Activated T-helper 1 cell treated with Interleukin-2 at 50 U/mL for 16 hours (primary cell): Measurements from ENCODE around the gene TAS2R8.
"Not testable (repeated sequence)": the region's sequence is repeated elsewhere in the genome, so short reads cannot be mapped to it uniquely, and the experiment has no call there.

Experiments used
- DNase-seq: peaks from one replicate; pipeline ENCODE4 v3.0.0-alpha.2; 2020; ENCODE audit warnings: low read depth

Gene TAS2R8, protein sequence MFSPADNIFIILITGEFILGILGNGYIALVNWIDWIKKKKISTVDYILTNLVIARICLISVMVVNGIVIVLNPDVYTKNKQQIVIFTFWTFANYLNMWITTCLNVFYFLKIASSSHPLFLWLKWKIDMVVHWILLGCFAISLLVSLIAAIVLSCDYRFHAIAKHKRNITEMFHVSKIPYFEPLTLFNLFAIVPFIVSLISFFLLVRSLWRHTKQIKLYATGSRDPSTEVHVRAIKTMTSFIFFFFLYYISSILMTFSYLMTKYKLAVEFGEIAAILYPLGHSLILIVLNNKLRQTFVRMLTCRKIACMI

DNA sequence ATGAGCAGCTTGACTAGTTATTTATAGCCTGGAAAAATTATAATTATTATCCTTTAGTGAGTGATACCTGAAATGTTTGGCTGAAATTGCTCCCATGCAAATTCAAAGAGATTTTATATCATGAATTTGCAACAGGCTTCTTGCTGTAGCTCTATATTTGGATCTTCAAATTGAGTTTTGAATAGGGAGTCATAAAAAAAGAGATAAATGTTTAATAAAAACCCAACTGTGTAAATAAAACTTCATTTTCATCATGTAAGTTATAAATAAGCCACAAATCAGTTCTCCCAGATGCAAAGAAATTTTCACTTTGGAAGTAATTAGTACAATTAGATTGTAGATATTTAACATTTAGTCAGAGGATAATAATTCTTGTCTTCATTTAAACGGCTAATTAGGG, at the start of gene TAS2R8:
TAS2R8 (minus strand) TSS at position 101 of the 400 bp plus-strand sequence. CDS start 306 bp downstream, outside the sequence.
- DNase-seq: no peak

DNA sequence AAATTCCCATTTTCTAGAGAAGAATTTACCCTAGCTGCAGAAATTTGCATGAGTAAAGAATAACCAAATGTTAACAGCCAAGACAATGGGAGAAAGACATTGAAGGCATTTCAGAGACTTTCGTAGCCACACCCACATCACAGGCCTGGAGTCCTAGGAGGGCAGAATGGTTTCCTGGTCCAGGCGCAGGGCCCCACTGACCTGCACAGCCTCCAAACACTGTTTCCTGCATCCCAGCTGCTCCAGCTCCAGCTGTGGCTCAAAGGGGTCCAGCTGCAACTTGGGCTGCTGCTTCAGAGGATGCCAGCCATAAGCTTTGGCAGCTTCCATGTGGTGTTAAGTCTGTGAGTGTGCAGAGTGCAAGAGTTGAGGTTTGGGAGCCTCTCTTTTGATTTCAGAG, 48.7 kb upstream of the TAS2R8 start:
- DNase-seq: no peak

DNA sequence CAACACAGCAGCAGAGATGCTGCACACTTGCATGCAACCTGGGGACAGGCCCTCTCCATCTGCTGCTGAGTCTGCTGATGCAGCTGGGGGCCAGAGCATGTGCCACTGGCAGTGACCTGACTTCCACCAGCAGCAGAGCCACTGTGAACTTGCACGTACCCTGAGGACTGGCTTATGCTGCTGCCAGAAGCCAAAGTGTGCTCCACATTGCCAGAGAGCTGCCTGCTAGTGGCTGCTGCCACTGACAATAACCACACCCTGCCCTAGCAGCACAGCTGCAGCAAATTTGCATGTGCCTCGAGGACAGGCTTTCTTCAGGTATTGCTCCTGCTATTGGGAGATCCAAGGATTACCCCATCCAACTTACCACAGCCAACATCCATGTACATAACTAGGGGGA, 46.7 kb upstream of the TAS2R8 start:
- DNase-seq: no peak

DNA sequence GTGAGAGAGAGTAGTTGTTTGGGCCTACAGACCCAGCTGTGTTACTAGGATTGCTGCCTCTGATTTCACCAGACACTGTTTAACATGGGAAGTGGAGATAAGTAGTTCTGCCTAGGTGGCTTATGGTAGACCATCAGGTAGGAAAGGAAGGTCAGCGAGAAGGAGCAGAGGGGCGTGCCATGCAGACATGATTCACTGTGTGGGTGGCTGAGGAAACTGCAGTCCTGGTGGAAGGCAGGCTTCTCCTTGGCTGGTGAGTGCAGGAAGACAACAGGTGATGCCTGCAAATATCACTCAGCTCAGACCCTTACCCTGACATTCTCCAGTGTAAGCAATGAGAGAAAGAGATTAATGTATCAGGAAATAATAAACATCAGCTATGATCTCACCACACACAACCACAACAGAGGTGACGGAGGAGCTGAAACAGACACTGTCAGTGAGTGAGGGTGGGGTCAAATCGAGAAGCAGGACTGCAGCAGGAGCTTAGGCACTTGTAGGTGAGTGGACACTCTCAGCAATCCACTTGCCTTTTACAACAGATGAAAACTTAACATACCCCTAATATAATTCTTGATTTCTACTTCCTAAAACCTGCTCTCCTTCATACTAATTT, 44.3 kb upstream of the TAS2R8 start:
- DNase-seq: no peak

DNA sequence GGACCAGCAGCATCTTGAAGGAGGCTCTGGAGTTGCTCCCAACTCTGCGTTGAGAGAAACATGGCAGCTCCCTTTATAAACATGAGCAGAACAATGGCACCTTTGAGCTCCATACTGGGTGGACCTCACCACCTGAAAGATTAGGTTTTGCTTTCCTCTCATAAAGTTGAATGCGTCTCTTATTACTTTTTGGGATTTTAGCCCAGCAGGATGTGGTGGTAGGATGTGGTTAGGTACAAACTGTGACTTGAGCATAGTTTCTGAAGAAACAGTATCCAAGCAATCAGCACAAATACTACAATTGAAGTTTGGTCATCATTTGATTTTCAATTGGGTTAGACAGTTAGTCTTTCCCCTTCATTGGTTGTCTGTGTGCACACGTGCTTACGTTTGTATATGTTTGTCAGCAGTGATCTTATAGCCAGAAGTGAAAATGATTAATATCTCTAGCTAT, 42.4 kb upstream of the TAS2R8 start, which contains the start of gene PRR4:
PRR4 (minus strand) TSS at position 51 of the 454 bp plus-strand sequence; CDS start at position 13, 38 bp downstream.
- DNase-seq: no peak

DNA sequence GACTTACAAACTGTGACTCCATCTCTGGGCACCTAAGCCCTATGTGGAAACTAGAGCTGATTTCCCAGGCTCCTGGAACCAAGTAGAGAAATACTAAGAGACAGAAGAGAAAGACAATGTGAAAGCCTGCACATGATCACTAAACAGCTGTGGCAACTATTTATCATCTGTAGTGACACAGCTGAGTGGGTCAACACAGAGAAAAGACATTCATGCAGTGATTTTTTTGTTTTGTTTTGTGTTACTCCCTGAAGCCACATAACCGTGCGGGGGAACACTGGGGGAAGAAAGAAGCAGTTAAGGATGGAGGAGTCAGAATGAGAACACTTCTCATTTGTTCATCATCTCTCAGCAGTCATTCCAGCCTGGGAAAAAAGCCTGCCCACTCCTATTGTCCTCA, 40.7 kb upstream of the TAS2R8 start:
- no peak for DNase-seq

DNA sequence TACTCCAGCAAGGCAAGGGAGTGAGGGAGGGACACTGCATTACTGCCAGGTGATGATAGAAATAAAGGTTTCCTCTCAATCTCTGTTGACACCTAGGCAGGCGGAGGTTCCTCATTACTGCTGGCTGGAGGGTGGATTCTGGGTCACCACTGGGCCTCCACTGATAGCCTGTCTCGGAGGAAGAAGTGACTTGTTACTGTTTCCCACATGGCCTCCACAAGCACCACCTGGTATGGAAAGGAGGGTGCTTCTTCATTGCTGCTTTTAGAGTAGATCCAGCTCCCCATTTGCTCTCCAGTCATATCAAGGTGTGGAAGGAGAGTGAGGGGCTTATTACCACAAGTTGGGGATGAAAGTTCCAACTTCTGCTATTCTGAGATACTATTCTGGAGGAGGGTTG, 35.8 kb upstream of the TAS2R8 start:
- DNase-seq: no peak

DNA sequence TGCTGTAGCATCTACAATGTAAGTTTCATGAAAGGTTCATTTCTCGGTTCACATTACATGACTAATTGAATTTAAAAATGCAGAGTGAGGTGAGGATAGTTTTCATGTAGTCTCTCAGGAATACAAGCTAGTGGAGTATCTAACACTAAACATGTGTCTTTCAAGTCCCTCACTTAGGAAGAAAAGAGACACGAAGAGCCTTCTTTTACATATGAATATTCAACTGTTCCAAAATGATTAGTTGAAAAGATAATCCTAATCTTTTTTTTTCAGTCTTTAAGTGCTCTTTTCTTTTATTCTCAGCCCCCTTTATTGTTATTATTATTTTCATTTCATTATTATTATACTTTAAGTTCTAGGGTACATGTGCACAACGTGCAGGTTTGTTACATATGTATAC, 31.4 kb upstream of the TAS2R8 start:
- no peak for DNase-seq

DNA sequence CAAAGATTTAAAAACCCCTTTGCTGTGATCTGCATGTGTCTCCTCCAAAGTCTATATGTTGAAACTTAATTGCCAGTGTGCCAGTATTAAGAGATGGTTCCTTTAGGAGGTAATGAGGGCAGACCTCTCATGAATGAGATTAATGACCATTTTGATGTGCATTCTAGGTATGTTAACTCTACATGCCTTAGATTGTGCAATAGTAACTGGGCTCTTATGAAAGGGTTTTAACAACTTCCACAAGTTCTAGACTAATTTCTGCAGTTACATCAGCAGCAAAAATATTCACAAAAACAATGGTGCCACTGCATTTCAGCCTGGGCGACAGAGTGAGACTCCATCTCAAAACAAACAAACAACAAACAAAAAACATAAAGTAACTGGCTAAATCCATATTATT, 22.9 kb upstream of the TAS2R8 start:
- no peak for DNase-seq

DNA sequence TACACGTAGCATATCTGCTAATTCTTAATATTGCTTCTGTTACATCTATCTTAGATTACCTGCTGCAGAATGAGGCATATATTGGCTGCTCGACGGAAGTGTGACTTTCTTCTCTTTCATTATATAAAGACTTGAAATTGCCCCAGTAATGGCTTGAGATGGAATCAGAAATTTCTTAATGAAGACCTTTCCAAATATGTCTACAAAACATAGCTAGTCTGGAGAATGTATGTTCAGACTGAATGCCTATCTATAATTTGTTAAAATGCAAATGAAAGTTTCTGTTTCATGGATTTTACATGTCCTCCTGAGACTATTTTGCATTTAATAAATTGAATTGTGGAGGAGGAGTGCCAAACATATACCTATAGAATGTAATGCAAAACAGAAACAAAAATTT, 19.2 kb upstream of the TAS2R8 start, which contains the start of gene TAS2R10:
TAS2R10 (minus strand) TSS at position 101 of the 400 bp plus-strand sequence; CDS start at position 12, 89 bp downstream.
- no peak for DNase-seq

DNA sequence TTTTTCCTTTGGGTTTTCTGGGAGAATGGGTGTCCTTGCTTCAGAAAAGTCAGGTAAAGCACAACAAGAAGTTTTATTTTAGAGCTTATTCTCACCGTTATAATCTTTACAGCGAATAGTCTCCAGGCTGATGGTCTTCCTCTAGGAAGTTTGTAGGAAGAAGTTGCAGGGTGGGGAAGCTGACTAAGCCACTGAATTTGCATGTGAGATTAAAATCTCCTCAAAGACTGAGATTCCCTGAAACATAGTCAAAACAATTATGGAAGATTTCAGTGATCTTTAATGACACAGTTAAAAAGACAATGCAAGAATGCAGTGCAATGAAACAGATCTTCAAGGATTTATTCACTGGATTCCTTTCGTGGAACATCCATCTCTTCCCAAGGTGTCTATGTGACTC, 17.9 kb upstream of the TAS2R8 start:
- DNase-seq: no peak

DNA sequence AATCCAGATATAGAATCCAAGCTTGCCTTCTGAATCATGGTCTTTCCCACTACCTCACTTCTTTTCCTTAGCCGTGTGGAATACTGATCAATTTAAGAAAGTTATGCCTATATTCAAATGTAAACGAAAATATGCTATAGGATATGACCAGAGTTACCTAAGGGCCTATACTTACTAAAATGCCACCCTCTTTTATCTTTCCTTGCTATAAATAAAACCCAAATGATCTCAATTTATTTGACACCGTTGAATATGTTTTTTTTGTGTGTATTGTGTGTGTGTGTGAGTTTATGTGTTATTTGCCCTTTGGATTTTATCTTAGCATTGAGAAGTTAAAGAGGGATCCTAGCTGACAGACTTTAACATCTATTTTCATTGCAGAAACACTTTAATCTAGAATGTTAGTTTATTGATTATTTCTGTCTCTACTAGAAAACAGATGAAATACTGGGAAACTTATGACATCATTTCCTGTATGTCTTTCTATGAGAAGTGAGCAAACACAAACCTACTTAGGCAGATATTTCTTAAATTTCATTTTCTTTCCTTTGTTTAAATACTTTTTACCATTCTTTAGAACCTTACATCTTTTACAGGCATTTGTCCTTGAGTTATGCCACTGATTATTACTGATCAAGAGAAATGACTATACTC, 4.9 kb upstream of the TAS2R8 start:
- DNase-seq: no peak

DNA sequence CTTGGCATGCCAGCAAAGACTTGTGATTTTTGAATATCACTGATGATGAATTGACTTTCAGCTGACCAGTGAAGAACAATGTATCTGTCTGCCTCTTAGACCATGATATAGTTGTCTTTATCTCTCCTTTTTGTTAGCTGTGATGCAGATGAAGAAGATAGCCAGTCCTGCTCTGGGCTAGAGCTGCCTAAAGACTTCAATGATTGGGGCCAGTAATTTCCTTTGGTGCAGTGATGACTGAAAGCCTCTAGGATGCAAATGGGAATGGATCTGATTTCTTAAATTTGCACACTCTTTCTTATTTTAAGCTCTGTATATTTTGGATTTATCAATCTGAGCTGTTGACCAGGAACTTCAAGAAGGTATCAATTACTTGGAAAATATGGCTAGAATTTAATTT, 3.0 kb upstream of the TAS2R8 start, which contains the start of gene TAS2R9:
TAS2R9 (minus strand) TSS at position 101 of the 400 bp plus-strand sequence; CDS start at position 8, 93 bp downstream.
- DNase-seq: no peak

DNA sequence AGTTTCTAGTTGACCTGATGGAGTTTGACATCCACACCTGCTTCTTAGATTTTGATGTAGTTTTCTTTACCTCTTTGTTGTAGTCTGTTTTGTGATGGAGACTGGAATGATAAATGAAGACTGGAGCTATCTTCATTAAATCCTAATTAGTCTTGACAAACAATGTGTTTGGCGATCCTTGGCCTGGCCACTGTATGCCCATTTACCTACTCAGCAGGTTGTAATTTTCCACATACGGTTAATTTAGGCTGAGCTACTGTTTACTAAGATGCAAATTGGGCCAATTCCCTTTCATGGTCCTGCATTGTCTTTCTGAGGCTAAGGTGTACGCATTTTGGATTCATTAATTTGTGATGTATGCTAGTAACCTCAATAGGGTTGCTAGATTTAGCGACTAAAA, 4.5 kb downstream of the TAS2R8 start, which contains the start of gene TAS2R7:
TAS2R7 (minus strand) TSS at position 41 of the 400 bp plus-strand sequence. CDS start 57 bp downstream, outside the sequence.
- no peak for DNase-seq

DNA sequence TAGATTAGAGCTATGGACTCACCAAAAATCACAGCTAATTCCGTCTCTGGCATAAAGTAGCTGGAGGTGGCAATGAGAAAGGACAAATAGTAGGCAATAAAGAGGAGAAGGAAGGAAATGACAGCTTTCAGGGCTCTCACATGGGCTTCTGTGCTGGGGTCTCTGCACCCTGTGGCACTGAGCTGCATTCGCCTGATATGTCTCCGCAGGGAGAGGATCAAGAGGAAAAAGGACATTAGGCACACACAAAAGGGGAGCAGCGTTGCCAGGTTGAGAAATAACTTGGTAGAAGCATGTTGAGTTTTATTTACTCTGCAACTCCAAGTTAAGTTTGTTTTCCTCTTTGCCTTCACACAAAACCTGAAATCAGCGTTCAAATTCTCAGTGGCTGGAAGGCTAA, 5.3 kb downstream of the TAS2R8 start:
- DNase-seq: no peak

DNA sequence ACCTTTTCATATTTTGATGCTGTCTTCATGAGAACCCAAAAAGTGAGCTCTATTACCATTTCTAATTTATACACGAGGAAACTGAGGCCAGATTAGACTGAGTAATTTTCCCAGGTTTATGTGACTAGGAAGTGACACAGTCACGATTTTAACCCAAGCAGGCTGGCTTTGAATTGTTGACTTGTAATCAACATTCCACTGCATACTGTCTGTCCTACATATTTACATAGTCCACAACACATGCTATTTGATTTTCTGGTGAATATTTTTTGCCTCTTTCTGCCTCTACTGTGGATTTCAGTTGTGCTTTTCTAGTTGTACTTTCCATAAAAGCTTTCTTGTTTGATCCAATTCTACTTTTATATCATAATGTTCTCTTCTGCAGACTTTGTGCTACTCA, 12.9 kb downstream of the TAS2R8 start:
- DNase-seq: no peak

DNA sequence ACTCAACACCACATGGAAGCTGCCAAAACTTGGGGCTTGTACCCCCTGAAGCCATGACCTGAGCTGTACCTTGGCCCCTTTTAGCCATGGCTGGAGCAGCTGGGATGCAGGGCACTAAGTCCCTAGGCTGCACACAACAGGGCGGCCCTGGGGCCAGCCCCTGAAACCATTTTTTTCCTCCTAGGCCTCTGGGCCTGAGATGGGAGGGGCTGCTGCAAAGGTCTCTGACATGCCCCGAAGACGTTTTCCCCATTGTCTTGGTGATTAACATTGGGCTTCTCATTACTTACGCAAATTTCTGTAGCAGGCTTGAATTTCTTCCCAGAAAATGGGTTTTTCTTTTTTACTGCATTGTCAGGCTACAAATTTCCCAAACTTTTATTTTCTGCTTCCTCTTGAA, 15.3 kb downstream of the TAS2R8 start:
- not testable (repeated sequence) for DNase-seq

DNA sequence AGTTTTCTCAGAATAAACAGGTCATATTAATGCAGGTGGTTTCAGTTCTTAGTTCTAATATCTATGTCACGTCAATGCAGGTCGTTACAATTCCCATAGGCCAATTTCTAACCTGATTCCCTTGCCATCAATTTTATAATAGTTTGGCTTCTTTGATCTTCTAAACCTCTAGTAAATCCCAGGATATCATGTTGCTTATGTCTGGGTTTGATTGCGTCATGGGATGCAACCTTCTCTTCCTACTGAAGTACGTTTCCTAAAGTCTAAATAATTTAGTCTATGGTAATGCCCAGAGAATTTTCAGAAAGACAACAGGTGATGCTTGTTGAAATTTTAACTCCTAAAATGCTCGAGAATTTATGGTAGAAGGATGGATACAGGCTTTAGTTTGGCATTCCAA, 23.8 kb downstream of the TAS2R8 start:
- DNase-seq: no peak

DNA sequence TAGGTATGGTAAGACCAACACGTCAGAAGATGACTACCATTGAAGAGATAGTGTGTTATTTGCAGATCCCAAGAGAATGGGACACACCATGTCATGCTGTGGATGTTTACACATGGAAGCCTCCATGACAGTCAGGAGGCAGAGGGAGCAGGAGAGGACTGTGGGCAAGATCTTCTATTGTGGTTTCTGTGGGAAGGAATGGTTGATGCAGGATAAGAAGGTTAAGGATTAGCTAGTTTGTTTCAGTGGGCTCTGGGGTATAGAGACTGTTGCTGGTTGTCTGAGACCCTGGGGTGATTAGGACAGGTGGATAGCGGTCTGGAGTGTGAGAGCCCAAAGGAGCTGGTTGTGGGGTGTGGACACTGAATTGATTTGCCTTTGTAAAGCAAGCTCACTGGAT, 28.0 kb downstream of the TAS2R8 start:
- no peak for DNase-seq

DNA sequence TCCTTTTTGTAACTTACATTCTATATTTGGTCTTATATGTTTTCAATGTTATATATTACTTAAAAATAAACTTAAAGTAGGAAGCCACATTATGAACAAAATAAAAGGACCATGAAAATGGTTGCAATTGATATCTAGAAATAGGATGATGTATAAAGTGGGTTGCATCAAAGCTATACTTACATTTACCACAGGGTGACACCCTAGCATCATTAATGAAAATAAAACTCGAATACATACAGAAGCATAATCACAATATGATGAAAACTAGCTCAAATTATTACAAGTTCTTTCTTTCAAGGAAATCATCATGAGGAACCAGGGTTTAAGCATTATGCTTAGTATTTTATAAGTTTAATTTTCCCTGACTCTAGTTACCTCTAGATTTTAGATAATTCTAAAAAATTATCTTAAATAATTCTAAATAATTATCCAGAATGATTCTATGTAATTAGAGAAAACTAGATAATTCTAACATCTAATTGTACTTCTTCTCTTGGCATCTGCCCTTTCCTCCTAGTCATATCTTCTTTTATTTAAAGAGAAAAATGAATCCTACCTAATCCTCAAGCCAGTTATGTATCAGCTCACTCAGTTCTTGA, 35.9 kb downstream of the TAS2R8 start:
- DNase-seq: no peak

DNA sequence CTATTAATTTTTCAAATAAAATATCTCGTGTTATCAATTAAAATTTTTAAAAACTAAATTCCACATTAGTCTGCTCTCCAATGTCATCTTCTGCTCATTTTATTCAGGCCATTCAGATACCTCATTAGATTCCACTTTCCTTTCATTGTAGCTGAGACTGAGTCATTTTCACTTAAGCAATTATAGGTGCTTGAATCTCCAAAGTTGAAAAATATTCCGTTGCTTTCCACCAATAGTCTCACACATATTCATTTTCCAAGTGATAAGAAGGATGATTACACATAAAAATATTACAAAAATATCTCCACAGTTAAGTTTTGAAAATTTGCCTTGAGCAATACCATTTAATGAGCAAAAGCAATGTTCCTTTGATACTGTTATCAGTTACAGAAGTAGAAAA, 47.4 kb downstream of the TAS2R8 start:
- no peak for DNase-seq

DNA sequence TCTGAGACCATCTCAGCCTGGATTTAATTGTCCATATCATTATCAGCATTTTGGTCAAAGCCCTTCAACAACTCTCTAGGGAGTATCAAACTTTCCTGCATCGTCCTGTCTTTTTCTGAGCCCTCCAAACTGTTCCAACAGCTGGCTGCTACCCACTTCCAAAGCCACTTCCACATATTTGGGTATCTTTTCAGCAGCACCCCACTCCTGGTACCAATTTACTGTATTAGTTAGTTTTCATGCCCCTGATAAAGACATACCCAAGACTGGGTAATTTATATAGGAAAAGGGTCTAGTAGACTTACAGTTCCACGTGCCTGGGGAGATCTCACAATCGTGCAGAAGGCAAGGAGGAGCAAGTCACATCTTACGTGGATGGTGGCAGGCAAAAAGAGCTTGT, 50.9 kb downstream of the TAS2R8 start:
- no peak for DNase-seq
